ENCODE data around the gene SLC6A19. TPM values are rescaled to one million over a fixed set of nuclear protein-coding genes. Genes with fewer than 3 reads are reported as not detected.

SLC6A19 gene
- total and polyA plus RNA-seq, 10 of the 15 experiments (the other 5 are each of a cell fraction or from before 2014, with no cell fraction given), result 0.01 to 0.03 TPM; not detected in 8

DNA sequence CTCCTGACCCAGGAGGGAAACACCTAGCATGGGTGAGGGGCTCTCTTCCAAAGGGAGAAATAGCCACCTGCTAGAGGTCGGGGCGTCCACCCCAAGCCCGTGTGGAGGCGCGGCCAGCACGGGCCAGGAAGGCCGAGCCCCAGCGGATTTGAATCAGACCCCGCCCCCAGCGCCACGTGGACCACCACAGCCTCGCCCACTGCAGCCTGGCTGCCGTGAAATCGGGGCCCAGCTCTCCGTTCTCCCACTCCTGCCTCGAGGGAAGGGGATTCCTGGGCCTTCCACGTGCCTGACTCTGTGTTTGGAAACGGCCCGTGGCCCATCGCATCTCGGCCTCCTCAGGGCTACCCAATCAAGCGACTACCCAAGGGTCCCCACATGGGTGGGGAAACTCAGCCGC is 55.4 kb downstream of the SLC6A19 start:
- DNase-seq (ENCODE audit: low read depth, low spot score) (no peak), FAIRE-seq (no peak), ATAC-seq (no peak)
- CTCF ChIA-PET, result no interaction called here
- in situ Hi-C loops (cut with MboI) (no loop called here), intact Hi-C loops (cut with micrococcal nuclease; ENCODE audit: unreplicated experiment) (loop anchor here (5.0 kb wide), 1 partner anchor 56 kb away; no protein-coding TSS in a partner anchor)
- H4K20me1 ChIP-seq (ENCODE audit: control insufficient read depth, insufficient read depth), result no peaks in the 10 kb centered on the region
- H3K27me3 ChIP-seq (replicated peaks in 1 of 2; ENCODE audit: control insufficient read depth in 2 of 2, insufficient read depth in 2 of 2, low read length in 1 of 2), result no peaks in the 10 kb centered on the region
- no TSS peak for BruUV-seq (replicated peaks)
- no peak overlapping the region for H2AFZ ChIP-seq (ENCODE audit: control insufficient read depth, low read depth, low read length)
- H3K4me2 ChIP-seq (ENCODE audit: control insufficient read depth, insufficient read depth), result no peak overlapping the region
- no peaks in the 10 kb centered on the region for H3K4me1 ChIP-seq (ENCODE audit: control insufficient read depth, insufficient read depth, low read length)
- RAD21 ChIA-PET (ENCODE audit: unreplicated experiment), result no interaction called here
- H3K4me3 ChIP-seq, result no peak overlapping the region
- no peaks in the 10 kb centered on the region for H3K79me2 ChIP-seq (ENCODE audit: control insufficient read depth, insufficient read depth, low read length)
- POLR2A ChIA-PET, result no interaction called here
- peaks cover 0 to 3% of the 10 kb centered on the region in 2 experiments; a peak in 2 of 4 replicates for H3K36me3 ChIP-seq (ENCODE audit: control insufficient read depth in 2 of 2, insufficient read depth in 2 of 2, low read length in 1 of 2)
- no peak overlapping the region for H3K27ac ChIP-seq (ENCODE audit: control insufficient read depth, insufficient read depth)
- 40% methylated on average over 23 of the region's 23 CpGs for WGBS (ENCODE audit: insufficient coverage, insufficient replicate concordance, low lambda C conversion rate, missing lambda C conversion rate)
- SMC1A ChIA-PET (ENCODE audit: uncharacterized antibody, unreplicated experiment), result no interaction called here
- no peak overlapping the region for H3K9ac ChIP-seq (ENCODE audit: control insufficient read depth, insufficient read depth, low read length)
- H3K9me3 ChIP-seq (replicated peaks; ENCODE audit: control insufficient read depth, insufficient read depth, low read length), result no peaks in the 10 kb centered on the region
- TF ChIP-seq CREB1 (IDR thresholded peaks at IDR 0.05; ENCODE audit: low read depth), result no peak
- TF ChIP-seq, protein P1, sequence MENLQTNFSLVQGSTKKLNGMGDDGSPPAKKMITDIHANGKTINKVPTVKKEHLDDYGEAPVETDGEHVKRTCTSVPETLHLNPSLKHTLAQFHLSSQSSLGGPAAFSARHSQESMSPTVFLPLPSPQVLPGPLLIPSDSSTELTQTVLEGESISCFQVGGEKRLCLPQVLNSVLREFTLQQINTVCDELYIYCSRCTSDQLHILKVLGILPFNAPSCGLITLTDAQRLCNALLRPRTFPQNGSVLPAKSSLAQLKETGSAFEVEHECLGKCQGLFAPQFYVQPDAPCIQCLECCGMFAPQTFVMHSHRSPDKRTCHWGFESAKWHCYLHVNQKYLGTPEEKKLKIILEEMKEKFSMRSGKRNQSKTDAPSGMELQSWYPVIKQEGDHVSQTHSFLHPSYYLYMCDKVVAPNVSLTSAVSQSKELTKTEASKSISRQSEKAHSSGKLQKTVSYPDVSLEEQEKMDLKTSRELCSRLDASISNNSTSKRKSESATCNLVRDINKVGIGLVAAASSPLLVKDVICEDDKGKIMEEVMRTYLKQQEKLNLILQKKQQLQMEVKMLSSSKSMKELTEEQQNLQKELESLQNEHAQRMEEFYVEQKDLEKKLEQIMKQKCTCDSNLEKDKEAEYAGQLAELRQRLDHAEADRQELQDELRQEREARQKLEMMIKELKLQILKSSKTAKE (IDR thresholded peaks at IDR 0.05; ENCODE audit: low read depth, poor library complexity, severe bottlenecking), result no peak
- TF ChIP-seq, protein P2, sequence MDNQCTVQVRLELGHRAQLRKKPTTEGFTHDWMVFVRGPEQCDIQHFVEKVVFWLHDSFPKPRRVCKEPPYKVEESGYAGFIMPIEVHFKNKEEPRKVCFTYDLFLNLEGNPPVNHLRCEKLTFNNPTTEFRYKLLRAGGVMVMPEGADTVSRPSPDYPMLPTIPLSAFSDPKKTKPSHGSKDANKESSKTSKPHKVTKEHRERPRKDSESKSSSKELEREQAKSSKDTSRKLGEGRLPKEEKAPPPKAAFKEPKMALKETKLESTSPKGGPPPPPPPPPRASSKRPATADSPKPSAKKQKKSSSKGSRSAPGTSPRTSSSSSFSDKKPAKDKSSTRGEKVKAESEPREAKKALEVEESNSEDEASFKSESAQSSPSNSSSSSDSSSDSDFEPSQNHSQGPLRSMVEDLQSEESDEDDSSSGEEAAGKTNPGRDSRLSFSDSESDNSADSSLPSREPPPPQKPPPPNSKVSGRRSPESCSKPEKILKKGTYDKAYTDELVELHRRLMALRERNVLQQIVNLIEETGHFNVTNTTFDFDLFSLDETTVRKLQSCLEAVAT (IDR thresholded peaks at IDR 0.05), result no peak
- TF ChIP-seq, protein P3, sequence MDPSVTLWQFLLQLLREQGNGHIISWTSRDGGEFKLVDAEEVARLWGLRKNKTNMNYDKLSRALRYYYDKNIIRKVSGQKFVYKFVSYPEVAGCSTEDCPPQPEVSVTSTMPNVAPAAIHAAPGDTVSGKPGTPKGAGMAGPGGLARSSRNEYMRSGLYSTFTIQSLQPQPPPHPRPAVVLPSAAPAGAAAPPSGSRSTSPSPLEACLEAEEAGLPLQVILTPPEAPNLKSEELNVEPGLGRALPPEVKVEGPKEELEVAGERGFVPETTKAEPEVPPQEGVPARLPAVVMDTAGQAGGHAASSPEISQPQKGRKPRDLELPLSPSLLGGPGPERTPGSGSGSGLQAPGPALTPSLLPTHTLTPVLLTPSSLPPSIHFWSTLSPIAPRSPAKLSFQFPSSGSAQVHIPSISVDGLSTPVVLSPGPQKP (IDR thresholded peaks at IDR 0.05; ENCODE audit: low read depth, low read length), result no peak
- TF ChIP-seq CHD1 (IDR thresholded peaks at IDR 0.05; ENCODE audit: low read depth, low read length), result no peak
- no peak for TF ChIP-seq NFIC (IDR thresholded peaks at IDR 0.05; ENCODE audit: low read depth, low read length)
- TF ChIP-seq, protein P4, sequence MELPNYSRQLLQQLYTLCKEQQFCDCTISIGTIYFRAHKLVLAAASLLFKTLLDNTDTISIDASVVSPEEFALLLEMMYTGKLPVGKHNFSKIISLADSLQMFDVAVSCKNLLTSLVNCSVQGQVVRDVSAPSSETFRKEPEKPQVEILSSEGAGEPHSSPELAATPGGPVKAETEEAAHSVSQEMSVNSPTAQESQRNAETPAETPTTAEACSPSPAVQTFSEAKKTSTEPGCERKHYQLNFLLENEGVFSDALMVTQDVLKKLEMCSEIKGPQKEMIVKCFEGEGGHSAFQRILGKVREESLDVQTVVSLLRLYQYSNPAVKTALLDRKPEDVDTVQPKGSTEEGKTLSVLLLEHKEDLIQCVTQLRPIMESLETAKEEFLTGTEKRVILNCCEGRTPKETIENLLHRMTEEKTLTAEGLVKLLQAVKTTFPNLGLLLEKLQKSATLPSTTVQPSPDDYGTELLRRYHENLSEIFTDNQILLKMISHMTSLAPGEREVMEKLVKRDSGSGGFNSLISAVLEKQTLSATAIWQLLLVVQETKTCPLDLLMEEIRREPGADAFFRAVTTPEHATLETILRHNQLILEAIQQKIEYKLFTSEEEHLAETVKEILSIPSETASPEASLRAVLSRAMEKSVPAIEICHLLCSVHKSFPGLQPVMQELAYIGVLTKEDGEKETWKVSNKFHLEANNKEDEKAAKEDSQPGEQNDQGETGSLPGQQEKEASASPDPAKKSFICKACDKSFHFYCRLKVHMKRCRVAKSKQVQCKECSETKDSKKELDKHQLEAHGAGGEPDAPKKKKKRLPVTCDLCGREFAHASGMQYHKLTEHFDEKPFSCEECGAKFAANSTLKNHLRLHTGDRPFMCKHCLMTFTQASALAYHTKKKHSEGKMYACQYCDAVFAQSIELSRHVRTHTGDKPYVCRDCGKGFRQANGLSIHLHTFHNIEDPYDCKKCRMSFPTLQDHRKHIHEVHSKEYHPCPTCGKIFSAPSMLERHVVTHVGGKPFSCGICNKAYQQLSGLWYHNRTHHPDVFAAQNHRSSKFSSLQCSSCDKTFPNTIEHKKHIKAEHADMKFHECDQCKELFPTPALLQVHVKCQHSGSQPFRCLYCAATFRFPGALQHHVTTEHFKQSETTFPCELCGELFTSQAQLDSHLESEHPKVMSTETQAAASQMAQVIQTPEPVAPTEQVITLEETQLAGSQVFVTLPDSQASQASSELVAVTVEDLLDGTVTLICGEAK (IDR thresholded peaks at IDR 0.05; ENCODE audit: borderline replicate concordance), result no peak
- TF ChIP-seq, protein P5, sequence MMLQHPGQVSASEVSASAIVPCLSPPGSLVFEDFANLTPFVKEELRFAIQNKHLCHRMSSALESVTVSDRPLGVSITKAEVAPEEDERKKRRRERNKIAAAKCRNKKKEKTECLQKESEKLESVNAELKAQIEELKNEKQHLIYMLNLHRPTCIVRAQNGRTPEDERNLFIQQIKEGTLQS (IDR thresholded peaks at IDR 0.05; ENCODE audit: borderline replicate concordance, extremely low read depth, low read depth, low read length), result no peak
- no peak for TF ChIP-seq ZNF24 (IDR thresholded peaks at IDR 0.05)
- TF ChIP-seq TARDBP (IDR thresholded peaks at IDR 0.05; ENCODE audit: borderline replicate concordance), result no peak
- no peak for TF ChIP-seq MEF2A (IDR thresholded peaks at IDR 0.05; ENCODE audit: insufficient read depth, low read depth, low read length)
- TF ChIP-seq, protein P6, sequence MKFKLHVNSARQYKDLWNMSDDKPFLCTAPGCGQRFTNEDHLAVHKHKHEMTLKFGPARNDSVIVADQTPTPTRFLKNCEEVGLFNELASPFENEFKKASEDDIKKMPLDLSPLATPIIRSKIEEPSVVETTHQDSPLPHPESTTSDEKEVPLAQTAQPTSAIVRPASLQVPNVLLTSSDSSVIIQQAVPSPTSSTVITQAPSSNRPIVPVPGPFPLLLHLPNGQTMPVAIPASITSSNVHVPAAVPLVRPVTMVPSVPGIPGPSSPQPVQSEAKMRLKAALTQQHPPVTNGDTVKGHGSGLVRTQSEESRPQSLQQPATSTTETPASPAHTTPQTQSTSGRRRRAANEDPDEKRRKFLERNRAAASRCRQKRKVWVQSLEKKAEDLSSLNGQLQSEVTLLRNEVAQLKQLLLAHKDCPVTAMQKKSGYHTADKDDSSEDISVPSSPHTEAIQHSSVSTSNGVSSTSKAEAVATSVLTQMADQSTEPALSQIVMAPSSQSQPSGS (IDR thresholded peaks at IDR 0.05; ENCODE audit: low read length), result no peak
- no peak for TF ChIP-seq FOXM1 (IDR thresholded peaks at IDR 0.05; ENCODE audit: low read depth, low read length)
- TF ChIP-seq ESRRA (IDR thresholded peaks at IDR 0.05; ENCODE audit: low read length), result no peak

Measured in GM12878 (cell line).